K562 (cell line): ENCODE measurements around the gene EGLN3. TPM values are rescaled to one million over a fixed set of nuclear protein-coding genes. Genes with fewer than 3 reads are reported as not detected.

Experiments
- ATAC-seq: fragments of 200-7000 bp; cut with Tn5 transposase; 3 replicates; pipeline ENCODE4 v1.9.1; 2020; ENCODE audit warnings: moderate library complexity
- BruUV-seq: library from RNA; stranded (reverse); fragments of 400-500 nt; replicated peaks from 2 replicates; lab custom pipeline; 2021; lab: Mats Ljungman, UMichigan
- CTCF ChIA-PET: fragments of 300-600 bp; formaldehyde crosslinking; extraction: SDS; loops from one replicate; lab custom pipeline; 2021; ENCODE audit warnings: low intra/inter-chr PET ratio; lab: Yijun Ruan, JAX
- POLR2A ChIA-PET: fragments of 300-600, 350-650 bp; sonication (Branson Sonifier 250); formaldehyde crosslinking; extraction: SDS; loops from one replicate; lab custom pipeline; 2021; ENCODE audit warnings: antibody characterized with exemption, inconsistent platforms; lab: Yijun Ruan, JAX
- DNase-seq, 4 experiments: peaks; one replicate each; pipeline versions ENCODE4 v3.0.0 to v3.0.0-alpha.2; 2011 to 2018; ENCODE audit warnings: low spot score in 3 of 4, mixed read lengths in 3 of 4; ENCODE audit errors: extremely low read depth in 1 of 4
- FAIRE-seq: peaks from 2 replicates; lab custom pipeline; 2011; peaks lifted over from hg19 to GRCh38; lab: Jason Lieb, UNC
- H2AFZ ChIP-seq: 2 replicates; pipeline ENCODE4 v1.6.0; 2011; ENCODE audit warnings: low read depth, low read length, control low read depth, inconsistent platforms
- H3K27ac ChIP-seq: fragments of 200-600 bp; 3 replicates; pipeline ENCODE4 v1.8.0; 2011; ENCODE audit warnings: low read depth, mild to moderate bottlenecking, control low read depth, inconsistent platforms, low read length, moderate library complexity, mixed read lengths; ENCODE audit errors: extremely low read depth
- H3K27me3 ChIP-seq, 2 experiments: fragments of 300-600 bp in 1 of 2; 2 replicates in 1 of 2; 3 replicates in 1 of 2; pipeline versions ENCODE4 v1.6.0 to v1.8.0; 2011; ENCODE audit warnings: inconsistent platforms in 2 of 2, low read length in 2 of 2, mild to moderate bottlenecking in 1 of 2, mixed read lengths in 1 of 2, moderate library complexity in 1 of 2; ENCODE audit not compliant: control insufficient read depth in 2 of 2, insufficient read depth in 2 of 2
- H3K36me3 ChIP-seq: fragments of 300-600 bp; 3 replicates; pipeline ENCODE4 v1.8.0; 2011; ENCODE audit warnings: mild to moderate bottlenecking, low read length, inconsistent platforms; ENCODE audit not compliant: control insufficient read depth, insufficient read depth
- H3K4me1 ChIP-seq, 2 experiments: fragments of 200-600 bp in 1 of 2; replicated peaks in 1 of 2; 2 replicates in 1 of 2; 3 replicates in 1 of 2; pipeline versions ENCODE4 v1.5.1 to v1.8.0; 2011; ENCODE audit warnings: inconsistent platforms in 2 of 2, low read length in 2 of 2, mild to moderate bottlenecking in 1 of 2, mixed read lengths in 1 of 2, moderate library complexity in 1 of 2; ENCODE audit not compliant: control insufficient read depth in 2 of 2, insufficient read depth in 2 of 2
- H3K4me2 ChIP-seq: 2 replicates; pipeline ENCODE4 v1.6.1; 2011; ENCODE audit warnings: low read length, control low read depth, inconsistent platforms, mixed read lengths; ENCODE audit not compliant: insufficient read depth
- H3K4me3 ChIP-seq: fragments of 200-600 bp; sonication (generic), shearing (Covaris generic); 2 replicates; pipeline ENCODE4 v1.5.1; 2016; ENCODE audit warnings: control low read depth, inconsistent platforms
- H3K79me2 ChIP-seq: fragments of 200-600 bp; 3 replicates; pipeline ENCODE4 v1.8.0; 2011; ENCODE audit warnings: low read length, inconsistent platforms; ENCODE audit not compliant: control insufficient read depth, insufficient read depth
- H3K9ac ChIP-seq, 2 experiments: 2 replicates each; pipeline versions ENCODE4 v1.6.0 to v1.6.1; 2011; ENCODE audit warnings: low read depth in 2 of 2, low read length in 2 of 2, control low read depth in 1 of 2, inconsistent platforms in 1 of 2, mild to moderate bottlenecking in 1 of 2, mixed read lengths in 1 of 2; ENCODE audit not compliant: insufficient read depth in 1 of 2
- H3K9me1 ChIP-seq: one replicate; pipeline ENCODE4 v1.6.0; 2011; ENCODE audit warnings: inconsistent platforms, mild to moderate bottlenecking, low read length, moderate library complexity; ENCODE audit not compliant: control insufficient read depth, insufficient read depth
- H3K9me3 ChIP-seq: replicated peaks from 2 replicates; pipeline ENCODE4 v1.5.1; 2011; ENCODE audit warnings: low read depth, low read length, inconsistent platforms; ENCODE audit not compliant: control insufficient read depth, insufficient read depth
- H4K20me1 ChIP-seq: replicated peaks from 2 replicates; pipeline ENCODE4 v1.6.1; 2011; ENCODE audit warnings: low read length, inconsistent platforms, mixed read lengths; ENCODE audit not compliant: control insufficient read depth, insufficient read depth
- BRF2 ChIP-seq: IDR thresholded peaks from 3 replicates; pipeline ENCODE4 v1.6.1; 2011; ENCODE audit warnings: borderline replicate concordance, mild to moderate bottlenecking; ENCODE audit not compliant: insufficient read length, insufficient read depth
- CHD4 ChIP-seq: fragments of 200-600 bp; sonication (generic); IDR thresholded peaks from 3 replicates; pipeline ENCODE4 v1.6.1; 2012; ENCODE audit warnings: low read depth, mild to moderate bottlenecking, mixed read lengths, low read length, inconsistent platforms; ENCODE audit not compliant: insufficient read depth, insufficient replicate concordance, poor library complexity, severe bottlenecking
- MTA3 ChIP-seq: fragments of 450-650 bp; formaldehyde crosslinking; IDR thresholded peaks from 2 replicates; pipeline ENCODE4 v1.6.1; 2017; ENCODE audit warnings: mild to moderate bottlenecking, borderline replicate concordance
- RBM25 ChIP-seq: fragments of 200-400 bp; formaldehyde crosslinking; IDR thresholded peaks from 2 replicates; pipeline ENCODE4 v1.6.1; 2018; ENCODE audit warnings: low read length, low read depth, moderate library complexity; ENCODE audit not compliant: severe bottlenecking
- ZEB2 ChIP-seq: fragments of 450-650 bp; IDR thresholded peaks from 2 replicates; pipeline ENCODE4 v1.6.1; 2016
- ZNF217 ChIP-seq: sonication (generic); formaldehyde crosslinking; IDR thresholded peaks from 2 replicates; pipeline ENCODE4 v1.8.0; 2022; ENCODE audit warnings: mild to moderate bottlenecking, missing genetic modification reagents
- ZNF444 ChIP-seq: fragments of 250-450 bp; sonication (Bioruptor Pico); IDR thresholded peaks from 2 replicates; pipeline ENCODE4 v1.4.0; 2020; ENCODE audit warnings: mild to moderate bottlenecking, moderate library complexity
- ZNF830 ChIP-seq: fragments of 250-450 bp; sonication (Bioruptor Pico); IDR thresholded peaks from 2 replicates; pipeline ENCODE4 v1.5.0; 2021; ENCODE audit warnings: mild to moderate bottlenecking
- WGBS: fragments of 100-300 bp; shearing (Covaris generic); methylation state at CpG from one replicate; pipeline ENCODE4 v1.1.6; 2016; ENCODE audit warnings: low coverage, mixed read lengths; ENCODE audit not compliant: insufficient coverage; ENCODE audit errors: missing lambda C conversion rate; 5-methylcytosine and 5-hydroxymethylcytosine counted together
- in situ Hi-C: fragments of 300-500 bp; cut with MboI; formaldehyde crosslinking; loops from 4 replicates; pipeline ENCODE4 v1.15.0; 2018; ENCODE audit warnings: inconsistent platforms, mixed read lengths
- intact Hi-C: fragments of 100-400 bp; cut with micrococcal nuclease; formaldehyde crosslinking; loops from 2 replicates; pipeline ENCODE4 v1.14.2; 2022
- polyA plus RNA-seq, 8 experiments: library from polyadenylated mRNA; depleted of rRNA in 4 of 8; stranded (reverse) in 5 of 8; unstranded in 3 of 8; fragments of >200 nt; fragmentation: Nextera tagmentation in 2 of 8; fragmentation: Illumina TruSeq in 1 of 8; extraction: Ambion mirVana in 2 of 8; extraction: Trizol in 1 of 8; gene quantifications; 2 replicates each; pipeline versions ENCODE4 v1.2.1 to v1.2.3, GENCODE V29; 2011 to 2014; ENCODE audit warnings: inconsistent platforms in 1 of 8, missing spikeins in 1 of 8
- total RNA-seq, 7 experiments: library from RNA; depleted of rRNA in 6 of 7; stranded (reverse); fragments of >200 nt in 6 of 7; fragmentation: Illumina TruSeq in 2 of 7; extraction: Trizol in 2 of 7; gene quantifications; 2 replicates each; pipeline versions ENCODE4 v1.2.1 to v1.2.3, GENCODE V29; 2011 to 2021; ENCODE audit warnings: low replicate concordance in 1 of 7

Gene EGLN3
- total and polyA plus RNA-seq, 9 of the 15 experiments (the other 6 are each of a cell fraction or from before 2014, with no cell fraction given), result 2.5 to 87.6 (median 5.8) TPM

- TF ChIP-seq BRF2, result no peak
Measured at GRCh38 chr14:33901426-33902155, 49.3 kb downstream of the EGLN3 start (continued).

- peaks cover 5 to 12% of the 10 kb centered on the region in 2 experiments; a peak in 4 of 5 replicates for H3K4me1 ChIP-seq
- H3K27ac ChIP-seq, result no peak overlapping the region
- H2AFZ ChIP-seq, result no peak overlapping the region
- in situ Hi-C loops (no loop called here), intact Hi-C loops (no loop called here)
- H3K36me3 ChIP-seq, result no peaks in the 10 kb centered on the region
- H3K27me3 ChIP-seq, result no peaks in the 10 kb centered on the region
- POLR2A ChIA-PET, result no interaction called here
- peaks cover 4% of the 10 kb centered on the region; the same call in 1 of the 2 replicates for H3K9me3 ChIP-seq
- BruUV-seq, result no TSS peak
- H3K9me1 ChIP-seq, result no peaks in the 10 kb centered on the region
- H3K4me2 ChIP-seq, result no peak overlapping the region
- DNase-seq, result no peak
- H3K4me3 ChIP-seq, result no peak overlapping the region
- no peak for ATAC-seq
- H3K9ac ChIP-seq, result no peak overlapping the region
- no peaks in the 10 kb centered on the region for H3K79me2 ChIP-seq
- TF ChIP-seq CHD4 (no peak), RBM25 (no peak), ZNF830 (no peak), ZEB2 (no peak), MTA3 (no peak), ZNF444 (CRISPR knock-in tag) (no peak), ZNF217 (CRISPR knock-in tag) (no peak)
- CTCF ChIA-PET, result no interaction called here
- no peak for FAIRE-seq
- WGBS, result 59% methylated on average over 4 of the region's 4 CpGs
- H4K20me1 ChIP-seq, result no peaks in the 10 kb centered on the region
Measured at GRCh38 chr14:33900706-33901105, 50.2 kb downstream of the EGLN3 start.
